Measurements from ENCODE around the gene HES2. TPM values are rescaled to one million over a fixed set of nuclear protein-coding genes. Genes with fewer than 3 reads are reported as not detected.

Gene HES2
- total RNA-seq, 1 donor from 2014 or later: 44.7 TPM

- intact Hi-C loops (cut with DNase I): no loop called here
- Histone ChIP-seq H3K36me3 (no peaks in the 10 kb centered on the region), H3K9me3 (no peaks in the 10 kb centered on the region), H3K4me1 (no peaks in the 10 kb centered on the region), H3K27ac (peak overlapping the region; percentile 68), H3K4me3 (no peak overlapping the region), H3K27me3 (no peaks in the 10 kb centered on the region)
- DNase-seq (ENCODE audit: extremely low spot score in 2 of 2): no peak
- TF ChIP-seq POLR2AphosphoS5 (IDR thresholded peaks at IDR 0.05; ENCODE audit: insufficient read depth in 1 of 2, low read depth in 1 of 2): peak; percentile 57 to 79
- TF ChIP-seq POLR2A (IDR thresholded peaks at IDR 0.05): no peak
Measured at GRCh38 chr1:6385488-6386191, 34.1 kb downstream of the HES2 start.

GRCh38 chr1:6384962-6385361, 34.8 kb downstream of the HES2 start:
- Histone ChIP-seq H3K27ac (no peak overlapping the region), H3K27me3 (no peaks in the 10 kb centered on the region), H3K36me3 (no peaks in the 10 kb centered on the region), H3K9me3 (no peaks in the 10 kb centered on the region), H3K4me1 (no peaks in the 10 kb centered on the region), H3K4me3 (no peak overlapping the region)
- DNase-seq (ENCODE audit: extremely low spot score in 2 of 2): no peak
- intact Hi-C loops (cut with DNase I): no loop called here
- TF ChIP-seq CTCF (IDR thresholded peaks at IDR 0.05) (no peak), POLR2A (IDR thresholded peaks at IDR 0.05) (no peak), POLR2AphosphoS5 (IDR thresholded peaks at IDR 0.05; ENCODE audit: insufficient read depth in 1 of 2, low read depth in 1 of 2) (no peak)

- no peak overlapping the region for H3K27ac ChIP-seq
- H3K4me1 ChIP-seq: no peaks in the 10 kb centered on the region
- H3K4me3 ChIP-seq: no peak overlapping the region
- DNase-seq (ENCODE audit: extremely low spot score in 2 of 2): no peak
- no peaks in the 10 kb centered on the region for H3K36me3 ChIP-seq
- no peak for TF ChIP-seq POLR2A (IDR thresholded peaks at IDR 0.05)
- TF ChIP-seq POLR2AphosphoS5 (IDR thresholded peaks at IDR 0.05; ENCODE audit: insufficient read depth in 1 of 2, low read depth in 1 of 2): no peak
- TF ChIP-seq CTCF (IDR thresholded peaks at IDR 0.05): no peak
- no peaks in the 10 kb centered on the region for H3K9me3 ChIP-seq
- intact Hi-C loops (cut with DNase I): no loop called here
- no peaks in the 10 kb centered on the region for H3K27me3 ChIP-seq
Measured at GRCh38 chr1:6384135-6384534, 35.6 kb downstream of the HES2 start.

- intact Hi-C loops (cut with DNase I): no loop called here
- Histone ChIP-seq H3K27me3 (no peaks in the 10 kb centered on the region), H3K36me3 (no peaks in the 10 kb centered on the region)
Measured at GRCh38 chr1:6380037-6380436, 39.7 kb downstream of the HES2 start.

GRCh38 chr1:6378096-6378746, 41.5 kb downstream of the HES2 start:
- no peaks in the 10 kb centered on the region for H3K36me3 ChIP-seq
- no peak for DNase-seq (ENCODE audit: extremely low spot score in 2 of 2)
- H3K27ac ChIP-seq: no peak overlapping the region
- H3K4me3 ChIP-seq: no peak overlapping the region
- TF ChIP-seq POLR2A (IDR thresholded peaks at IDR 0.05) (no peak), CTCF (IDR thresholded peaks at IDR 0.05) (no peak), POLR2AphosphoS5 (IDR thresholded peaks at IDR 0.05; ENCODE audit: insufficient read depth in 1 of 2, low read depth in 1 of 2) (no peak)
- no peaks in the 10 kb centered on the region for H3K4me1 ChIP-seq
- intact Hi-C loops (cut with DNase I): no loop called here
- no peaks in the 10 kb centered on the region for H3K27me3 ChIP-seq
- no peaks in the 10 kb centered on the region for H3K9me3 ChIP-seq

More at GRCh38 chr1:6380037-6380436, 39.7 kb downstream of the HES2 start:
- no peak overlapping the region for H3K4me3 ChIP-seq
- H3K4me1 ChIP-seq: no peaks in the 10 kb centered on the region
- H3K9me3 ChIP-seq: no peaks in the 10 kb centered on the region
- no peak overlapping the region for H3K27ac ChIP-seq
- DNase-seq (ENCODE audit: extremely low spot score in 2 of 2): no peak
- TF ChIP-seq POLR2AphosphoS5 (IDR thresholded peaks at IDR 0.05; ENCODE audit: insufficient read depth in 1 of 2, low read depth in 1 of 2) (no peak), CTCF (IDR thresholded peaks at IDR 0.05) (no peak), POLR2A (IDR thresholded peaks at IDR 0.05) (no peak)

All from vagina (tissue), 2 donors.